Muscle layer of duodenum (tissue), 2 donors: ENCODE results near the gene MICAL1.

Experiments
- H3K27ac ChIP-seq: one replicate; pipeline ENCODE4 v1.7.0; 2013; ENCODE audit warnings: mild to moderate bottlenecking, low read length
- H3K27me3 ChIP-seq: one replicate; pipeline ENCODE4 v1.7.0; 2013; ENCODE audit warnings: low read depth, mild to moderate bottlenecking, control low read depth, low read length
- H3K36me3 ChIP-seq, 2 donors: one replicate each; pipeline ENCODE4 v1.7.0; 2013; ENCODE audit warnings: low read length in 2 of 2, control low read depth in 1 of 2, mild to moderate bottlenecking in 1 of 2; ENCODE audit not compliant: insufficient read depth in 2 of 2, control insufficient read depth in 1 of 2
- H3K4me1 ChIP-seq, 2 donors: one replicate each; pipeline ENCODE4 v1.7.0; 2013; ENCODE audit warnings: low read length in 2 of 2, mild to moderate bottlenecking in 2 of 2, control low read depth in 1 of 2, moderate library complexity in 1 of 2; ENCODE audit not compliant: insufficient read depth in 2 of 2, control insufficient read depth in 1 of 2
- H3K4me3 ChIP-seq, 2 donors: one replicate each; pipeline ENCODE4 v1.7.0; 2013; ENCODE audit warnings: low read length in 2 of 2, low read depth in 1 of 2, mild to moderate bottlenecking in 1 of 2
- H3K9me3 ChIP-seq, 2 donors: one replicate each; pipeline ENCODE4 v1.7.0; 2013; ENCODE audit warnings: low read length in 2 of 2, control low read depth in 1 of 2, mild to moderate bottlenecking in 1 of 2; ENCODE audit not compliant: control insufficient read depth in 1 of 2
- donor health status: healthy.

The MICAL1 gene

DNA sequence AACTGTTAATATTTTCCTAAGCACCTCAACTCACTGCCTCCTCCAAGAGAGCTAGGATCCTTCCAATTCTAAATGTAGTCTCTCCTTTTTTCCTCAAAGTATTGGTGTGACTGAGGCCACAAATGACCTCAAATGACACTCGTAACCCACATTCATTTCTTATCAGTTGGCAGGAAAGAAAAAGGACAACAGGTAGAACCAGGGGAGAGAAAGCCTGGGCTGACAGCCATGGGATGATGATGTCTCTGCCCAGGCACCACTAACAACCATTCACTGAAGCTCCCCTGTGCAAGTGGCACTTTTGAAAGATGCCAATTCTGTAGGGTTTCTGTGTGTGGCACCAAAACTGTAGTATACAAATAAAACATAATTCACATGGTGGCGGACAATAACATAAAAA lies 20.1 kb upstream of the MICAL1 start:
- Histone ChIP-seq H3K9me3 (no peaks in the 10 kb centered on the region), H3K27me3 (no peaks in the 10 kb centered on the region), H3K4me3 (no peak overlapping the region), H3K4me1 (peaks cover 11 to 33% of the 10 kb centered on the region in 2 donors), H3K36me3 (peaks cover 36 to 60% of the 10 kb centered on the region in 2 donors), H3K27ac (no peak overlapping the region)

DNA sequence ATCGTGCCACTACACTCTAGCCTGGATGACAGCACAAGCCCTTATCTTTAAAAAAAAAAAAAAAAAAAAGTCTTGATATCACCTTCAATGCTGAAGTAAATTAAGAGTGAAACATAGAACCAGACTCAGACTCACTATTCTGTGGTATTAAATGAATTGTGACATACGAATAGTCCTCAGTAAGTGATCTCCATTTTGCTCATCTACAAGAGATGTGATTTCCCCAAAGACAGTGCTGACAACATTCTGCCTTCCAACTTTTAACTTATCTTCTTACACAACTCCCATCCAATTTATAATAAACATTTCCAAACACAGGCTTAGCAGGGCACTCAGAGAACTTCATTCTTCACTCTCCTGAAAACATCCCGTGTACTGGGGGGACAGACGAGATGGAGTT lies 19.4 kb upstream of the MICAL1 start:
- Histone ChIP-seq H3K36me3 (peaks cover 41 to 66% of the 10 kb centered on the region in 2 donors), H3K9me3 (no peaks in the 10 kb centered on the region), H3K27me3 (no peaks in the 10 kb centered on the region), H3K4me1 (peaks cover 7 to 26% of the 10 kb centered on the region in 2 donors), H3K4me3 (no peak overlapping the region), H3K27ac (no peak overlapping the region)

DNA sequence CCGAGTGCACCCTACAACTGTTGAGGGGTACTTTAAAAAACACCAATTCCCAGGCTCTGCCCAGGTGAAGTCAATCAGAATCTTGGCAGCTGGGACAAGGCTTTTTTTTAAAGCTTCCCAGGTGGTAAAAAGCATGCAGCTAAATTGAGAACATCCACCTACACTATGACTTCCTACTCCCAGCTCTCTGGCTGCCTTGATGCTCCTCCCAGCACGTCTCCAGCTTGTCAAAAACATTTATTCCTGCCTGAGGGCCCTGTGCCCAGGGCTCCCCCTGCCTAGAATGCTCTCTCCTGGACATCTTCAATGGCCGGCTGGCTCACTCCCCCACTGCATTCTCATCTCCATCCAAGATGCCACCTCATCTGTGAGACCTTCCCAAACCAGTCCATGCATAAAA lies 17.5 kb upstream of the MICAL1 start:
- peaks cover 49 to 84% of the 10 kb centered on the region in 2 donors for H3K36me3 ChIP-seq
- no peak overlapping the region for H3K27ac ChIP-seq
- no peaks in the 10 kb centered on the region for H3K27me3 ChIP-seq
- H3K9me3 ChIP-seq, result no peaks in the 10 kb centered on the region
- H3K4me1 ChIP-seq, result peaks cover 0 to 8% of the 10 kb centered on the region in 2 donors
- no peak overlapping the region for H3K4me3 ChIP-seq

DNA sequence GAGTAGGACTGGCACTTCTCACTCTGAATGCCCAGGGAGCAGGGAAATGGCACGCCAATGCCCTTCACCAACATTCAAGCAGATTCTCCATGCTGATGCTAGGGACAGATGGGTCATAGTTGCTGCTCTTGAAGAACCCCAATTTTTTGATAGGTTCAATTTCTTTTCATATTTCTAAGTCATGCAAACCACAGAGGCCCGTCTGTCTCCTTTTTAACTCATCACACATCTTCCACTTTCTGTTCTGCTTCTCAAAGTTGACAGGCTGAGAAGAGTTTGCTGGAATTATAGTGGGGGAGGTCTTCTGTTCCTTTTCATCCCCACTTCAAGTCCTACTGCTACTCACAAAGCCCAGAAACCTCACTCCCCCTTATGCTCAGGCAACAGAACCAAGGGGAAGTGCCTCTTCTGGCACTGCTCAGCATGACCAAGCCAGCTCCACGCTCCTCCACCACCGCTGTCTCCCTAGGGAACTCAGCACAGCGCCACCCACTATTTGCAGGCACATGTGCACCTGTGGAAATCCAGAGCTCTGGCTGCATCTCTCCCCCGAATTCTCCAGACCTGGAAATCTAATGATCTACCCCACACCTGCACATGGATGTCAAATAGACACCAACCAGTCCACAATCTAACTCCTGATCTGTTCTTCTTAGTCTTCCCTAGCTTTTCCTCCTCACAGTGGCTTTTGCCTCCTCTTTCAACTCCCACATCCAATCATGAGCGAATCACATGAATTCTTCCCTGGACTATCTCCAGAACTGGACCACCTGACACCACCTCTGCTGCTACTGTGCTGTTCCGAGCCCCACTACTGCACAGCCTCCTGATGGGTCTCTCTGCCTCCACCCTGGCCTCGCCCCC lies 16.8 kb upstream of the MICAL1 start:
- Histone ChIP-seq H3K27me3 (no peaks in the 10 kb centered on the region), H3K36me3 (peaks cover 49 to 81% of the 10 kb centered on the region in 2 donors), H3K27ac (no peak overlapping the region), H3K4me1 (peaks cover 0 to under 1% of the 10 kb centered on the region in 2 donors), H3K4me3 (no peak overlapping the region), H3K9me3 (no peaks in the 10 kb centered on the region)

DNA sequence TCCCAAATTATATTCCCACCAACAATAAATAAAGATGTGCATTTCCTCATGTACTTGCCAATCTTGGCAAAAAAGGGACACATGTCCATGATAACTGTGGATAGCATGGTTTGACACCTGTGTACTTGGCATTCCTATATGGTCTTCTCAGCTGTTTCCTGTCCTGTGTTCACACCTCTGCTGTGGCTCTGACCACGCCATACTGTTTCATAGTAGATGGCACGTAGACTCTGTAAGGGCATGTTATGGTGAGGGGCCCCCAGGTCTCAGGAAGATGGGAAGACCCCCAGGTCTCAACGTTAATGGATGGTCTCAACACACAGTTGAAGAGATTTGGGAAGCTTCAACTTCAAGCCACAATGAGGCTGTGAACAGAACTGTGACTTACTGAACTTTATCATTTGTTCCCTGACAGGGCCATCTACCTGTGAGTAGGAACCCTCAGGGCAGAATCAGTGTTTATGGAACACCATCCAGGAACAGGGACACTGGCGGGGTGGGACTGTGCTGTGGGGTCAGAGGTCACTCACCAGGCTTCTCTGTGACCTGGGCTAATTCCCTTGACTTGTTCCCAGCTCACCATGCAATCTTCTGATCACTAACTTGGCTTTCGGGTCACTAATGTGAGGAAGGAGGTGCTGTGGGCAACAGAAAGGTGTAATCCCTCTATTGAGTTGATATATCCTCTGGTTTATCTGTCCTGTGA lies 15.7 kb upstream of the MICAL1 start:
- no peaks in the 10 kb centered on the region for H3K4me1 ChIP-seq
- H3K36me3 ChIP-seq, result peaks cover 47 to 79% of the 10 kb centered on the region in 2 donors
- no peaks in the 10 kb centered on the region for H3K27me3 ChIP-seq
- H3K4me3 ChIP-seq, result no peak overlapping the region
- H3K9me3 ChIP-seq, result no peaks in the 10 kb centered on the region
- H3K27ac ChIP-seq, result no peak overlapping the region

DNA sequence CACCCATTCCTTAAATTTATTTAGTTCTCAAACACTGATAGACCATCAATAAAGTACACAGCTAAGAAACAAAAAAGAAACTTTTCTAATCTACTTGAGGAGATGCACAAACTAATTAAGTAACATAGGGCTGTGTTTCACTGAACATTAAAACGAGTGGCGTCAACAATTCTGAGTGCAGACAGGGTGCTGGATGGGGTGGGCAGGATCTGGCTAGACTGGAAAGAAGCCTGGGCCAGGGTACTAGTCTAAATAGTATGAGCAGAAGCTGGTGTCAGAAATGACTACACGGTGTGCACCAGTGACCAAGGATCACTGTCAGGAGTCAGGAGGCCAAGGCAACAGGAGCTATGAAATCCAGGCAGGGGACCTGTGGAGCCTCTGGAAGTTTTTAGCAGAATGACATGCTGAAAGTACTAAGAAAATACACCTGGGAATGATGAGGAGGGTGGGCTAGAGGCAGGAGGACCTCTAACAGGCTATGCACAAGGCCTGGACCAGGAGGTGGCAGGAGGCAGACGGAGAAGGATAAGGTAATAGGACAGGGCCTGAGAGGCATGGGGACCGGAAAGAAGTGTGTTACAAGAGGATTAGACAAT lies 14.1 kb upstream of the MICAL1 start:
- H3K27ac ChIP-seq, result no peak overlapping the region
- no peaks in the 10 kb centered on the region for H3K9me3 ChIP-seq
- H3K4me1 ChIP-seq, result no peaks in the 10 kb centered on the region
- no peak overlapping the region for H3K4me3 ChIP-seq
- H3K27me3 ChIP-seq, result no peaks in the 10 kb centered on the region
- H3K36me3 ChIP-seq, result peaks cover 50 to 75% of the 10 kb centered on the region in 2 donors

DNA sequence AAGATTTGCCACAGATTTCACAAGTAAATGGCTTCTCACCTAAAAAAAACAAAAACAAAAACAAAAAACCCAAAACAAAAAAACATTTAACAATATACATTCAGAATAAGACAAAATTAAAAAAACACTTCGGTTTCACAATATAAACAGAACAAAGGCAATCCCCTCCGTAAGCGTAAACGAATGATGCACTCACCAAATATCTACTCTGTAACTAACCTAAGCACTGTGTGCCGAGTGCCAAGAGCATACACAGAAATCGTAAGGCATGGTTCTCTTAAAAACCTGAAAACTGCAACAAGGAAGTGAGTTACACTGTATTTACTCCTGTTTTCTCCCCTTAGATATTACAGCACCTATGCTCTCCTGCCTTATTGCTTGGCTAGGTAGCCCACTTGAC lies 12.1 kb upstream of the MICAL1 start:
- H3K9me3 ChIP-seq, result no peaks in the 10 kb centered on the region
- no peaks in the 10 kb centered on the region for H3K4me1 ChIP-seq
- peaks cover 46 to 68% of the 10 kb centered on the region in 2 donors for H3K36me3 ChIP-seq
- no peak overlapping the region for H3K27ac ChIP-seq
- no peaks in the 10 kb centered on the region for H3K27me3 ChIP-seq
- H3K4me3 ChIP-seq, result no peak overlapping the region

DNA sequence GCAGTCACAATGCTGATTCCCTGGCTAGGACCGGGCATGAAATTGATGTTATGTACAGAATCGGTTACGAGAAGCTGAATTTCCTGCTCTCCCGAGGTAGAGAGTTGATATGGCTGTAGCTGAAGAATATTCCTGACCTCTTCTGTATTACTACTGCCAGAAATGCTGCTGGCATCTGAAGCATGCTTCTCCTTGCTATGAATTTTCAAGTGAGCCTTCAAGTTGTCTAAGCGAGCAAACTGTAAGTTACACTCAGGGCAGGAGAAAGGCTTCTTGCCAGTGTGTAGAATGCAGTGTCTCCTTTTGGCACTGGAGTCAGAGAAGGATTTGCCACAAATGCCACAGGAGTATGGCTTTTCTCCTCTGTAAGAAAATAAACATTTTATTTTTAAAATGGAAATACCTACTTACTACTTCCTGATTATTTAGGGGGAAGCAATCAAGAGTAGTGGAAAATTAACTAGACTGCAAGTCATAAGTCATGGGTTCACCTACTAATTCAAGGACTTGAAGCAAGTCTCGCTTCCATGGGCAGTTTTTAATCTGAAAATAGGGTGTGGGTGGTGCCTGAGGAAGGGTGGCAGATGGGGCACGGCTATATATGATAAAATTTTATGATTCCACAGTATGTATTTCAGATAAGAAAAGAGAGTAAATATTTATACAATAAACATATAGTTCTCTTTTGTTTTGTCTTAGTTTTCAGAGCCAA lies 10.8 kb upstream of the MICAL1 start:
- Histone ChIP-seq H3K27me3 (no peaks in the 10 kb centered on the region), H3K27ac (no peak overlapping the region), H3K4me1 (no peaks in the 10 kb centered on the region), H3K9me3 (no peaks in the 10 kb centered on the region), H3K36me3 (peaks cover 41 to 65% of the 10 kb centered on the region in 2 donors), H3K4me3 (no peak overlapping the region)

DNA sequence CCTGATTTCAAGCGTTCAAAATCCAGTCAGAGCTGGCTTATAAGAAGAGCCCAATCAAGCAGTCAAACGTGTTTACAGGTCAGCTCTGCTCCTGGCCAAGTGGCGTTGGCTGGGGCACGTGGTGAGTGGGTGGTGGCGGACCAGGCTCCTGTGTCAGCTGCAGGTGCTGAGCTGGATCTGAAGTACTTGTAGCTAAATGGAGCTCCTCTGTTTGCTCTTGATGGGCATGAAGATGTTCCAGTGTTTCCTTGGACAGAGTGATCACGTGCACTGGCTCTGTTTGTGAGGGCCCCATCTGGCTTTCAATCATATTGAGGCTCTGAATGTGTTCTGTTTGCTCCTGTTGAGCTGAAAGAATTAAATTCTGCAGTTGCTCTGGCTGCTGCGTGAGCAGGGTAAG lies 10.2 kb upstream of the MICAL1 start:
- Histone ChIP-seq H3K27ac (no peak overlapping the region), H3K27me3 (no peaks in the 10 kb centered on the region), H3K9me3 (no peaks in the 10 kb centered on the region), H3K4me1 (no peaks in the 10 kb centered on the region), H3K4me3 (no peak overlapping the region), H3K36me3 (peaks cover 35 to 59% of the 10 kb centered on the region in 2 donors)

DNA sequence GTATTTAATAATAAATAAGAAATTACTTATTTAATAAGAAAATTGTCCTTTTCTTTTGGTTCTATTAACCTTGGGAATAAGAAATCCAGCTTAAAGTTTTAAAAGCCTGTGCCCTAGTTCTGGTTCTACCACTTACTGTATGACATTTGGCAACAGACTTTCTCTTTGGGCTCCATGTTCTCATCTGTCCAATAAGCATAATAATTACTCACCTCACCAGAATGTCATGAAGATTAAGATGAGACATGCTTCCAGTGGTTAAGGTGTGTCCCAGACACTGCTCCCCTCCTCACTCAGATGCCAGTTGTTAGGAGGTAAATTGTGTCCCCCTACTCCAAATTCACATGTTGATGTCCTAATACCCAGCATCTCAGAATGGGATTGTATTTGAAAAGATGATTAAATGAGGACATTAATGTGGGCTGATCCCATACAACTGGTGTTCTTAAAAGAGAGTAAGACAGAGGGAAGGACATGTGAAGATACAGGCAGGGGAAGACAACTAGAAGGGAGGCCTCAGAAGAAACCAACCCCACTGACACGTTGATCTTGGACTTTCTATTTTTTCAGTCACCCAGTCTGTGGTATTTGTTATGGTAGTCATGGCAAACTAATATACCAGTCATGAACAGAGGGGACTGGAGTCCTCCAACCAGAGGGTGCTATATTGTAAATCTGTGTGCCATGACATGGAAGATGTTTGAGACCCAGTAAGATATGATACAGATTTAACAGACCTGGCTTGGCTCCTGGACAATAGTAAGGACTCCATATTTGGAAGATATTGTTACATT lies 6.4 kb upstream of the MICAL1 start:
- Histone ChIP-seq H3K36me3 (peaks cover 21 to 28% of the 10 kb centered on the region in 2 donors), H3K4me1 (peaks cover 0 to 3% of the 10 kb centered on the region in 2 donors), H3K27me3 (no peaks in the 10 kb centered on the region), H3K4me3 (no peak overlapping the region), H3K27ac (no peak overlapping the region), H3K9me3 (no peaks in the 10 kb centered on the region)
